ENCODE data around the gene SLC6A17. TPM values are rescaled to one million over a fixed set of nuclear protein-coding genes. Genes with fewer than 3 reads are reported as not detected.

Gene SLC6A17
- total RNA-seq, 4 donors from 2014 or later, result 0.06 to 0.19 (median 0.12) TPM; not detected in 1

- no peak for DNase-seq (ENCODE audit: low spot score)
- no peak for ATAC-seq (ENCODE audit: low FRiP score)
- no peak for TF ChIP-seq CTCF (IDR thresholded peaks at IDR 0.05)
Observed at GRCh38 chr1:110216844-110217444, 66.7 kb downstream of the SLC6A17 start.

- no peak for TF ChIP-seq CTCF (IDR thresholded peaks at IDR 0.05)
- no peak for DNase-seq (ENCODE audit: low spot score)
Observed at GRCh38 chr1:110218137-110218536, 67.8 kb downstream of the SLC6A17 start.

DNA sequence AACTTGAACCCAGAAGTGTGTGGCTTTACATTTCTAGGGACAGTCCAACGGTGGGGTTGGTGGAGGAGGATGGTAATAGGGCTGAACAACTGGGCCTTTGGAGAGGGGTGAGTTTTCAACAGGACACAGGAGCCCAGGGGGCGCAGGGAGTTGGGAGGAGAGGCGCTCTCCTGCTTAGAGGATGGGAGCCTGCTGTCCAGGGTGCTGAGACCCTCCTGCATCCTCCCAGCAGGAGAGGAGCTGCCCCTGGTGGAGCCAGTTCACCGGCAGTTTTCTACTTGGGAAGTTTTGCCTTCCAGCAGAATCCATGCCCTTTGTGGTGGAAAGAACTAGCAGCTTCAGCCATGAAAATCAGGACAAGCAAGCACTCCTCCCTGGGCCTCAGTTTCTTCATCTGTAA lies 68.4 kb downstream of the SLC6A17 start:
- ATAC-seq (ENCODE audit: low FRiP score), result no peak
- no peak for TF ChIP-seq CTCF (IDR thresholded peaks at IDR 0.05)

More at GRCh38 chr1:110218137-110218536, 67.8 kb downstream of the SLC6A17 start:
- ATAC-seq (ENCODE audit: low FRiP score), result no peak

DNA sequence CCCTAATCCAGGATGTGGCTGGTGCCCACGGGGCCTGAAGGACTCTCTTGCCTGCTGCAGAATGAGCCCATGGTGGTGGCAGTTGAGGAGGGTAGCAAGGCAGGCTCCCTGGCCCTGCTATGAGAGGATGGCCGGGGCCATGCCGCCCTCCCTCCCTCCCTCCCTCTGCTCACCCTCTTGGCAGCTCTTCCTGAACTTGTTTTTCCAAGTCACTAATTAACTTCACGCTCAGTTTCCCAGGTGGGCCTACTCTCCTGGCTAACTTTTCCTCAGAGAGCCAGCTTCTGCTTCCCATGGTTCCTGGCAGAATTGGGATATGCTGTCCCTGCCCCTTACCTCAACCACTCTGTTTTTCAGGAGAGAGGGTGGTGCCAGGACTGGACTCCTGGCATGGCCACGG lies 70.0 kb downstream of the SLC6A17 start:
- TF ChIP-seq CTCF (IDR thresholded peaks at IDR 0.05), result no peak
- ATAC-seq (ENCODE audit: low FRiP score), result no peak

More for the DNA sequence above, 68.4 kb downstream of the SLC6A17 start:
- no peak for DNase-seq (ENCODE audit: low spot score)

GRCh38 chr1:110221119-110221518 lies 70.8 kb downstream of the SLC6A17 start:
- ATAC-seq (ENCODE audit: low FRiP score) (no peak), DNase-seq (ENCODE audit: low spot score) (no peak)
- no peak for TF ChIP-seq CTCF (IDR thresholded peaks at IDR 0.05)

More for the DNA sequence above, 70.0 kb downstream of the SLC6A17 start:
- no peak for DNase-seq (ENCODE audit: low spot score)

GRCh38 chr1:110223127-110223526 lies 72.8 kb downstream of the SLC6A17 start:
- no peak for DNase-seq (ENCODE audit: low spot score)
- no peak for TF ChIP-seq CTCF (IDR thresholded peaks at IDR 0.05)
- no peak for ATAC-seq (ENCODE audit: low FRiP score)

- ATAC-seq (ENCODE audit: low FRiP score), result no peak
- DNase-seq (ENCODE audit: low spot score), result no peak
- no peak for TF ChIP-seq CTCF (IDR thresholded peaks at IDR 0.05)
Observed at GRCh38 chr1:110223581-110223980, 73.3 kb downstream of the SLC6A17 start.
